NK-92 (cell line): ENCODE results near the gene THRAP3.

Experiments used
- DNase-seq: peaks from one replicate; lab custom pipeline; 2025; ENCODE audit not compliant: unreplicated experiment; lab: John Stamatoyannopoulos, UW

THRAP3 gene

GRCh38 chr1:36350659-36351226, 126.5 kb downstream of the THRAP3 start:
- DNase-seq: no peak

DNA sequence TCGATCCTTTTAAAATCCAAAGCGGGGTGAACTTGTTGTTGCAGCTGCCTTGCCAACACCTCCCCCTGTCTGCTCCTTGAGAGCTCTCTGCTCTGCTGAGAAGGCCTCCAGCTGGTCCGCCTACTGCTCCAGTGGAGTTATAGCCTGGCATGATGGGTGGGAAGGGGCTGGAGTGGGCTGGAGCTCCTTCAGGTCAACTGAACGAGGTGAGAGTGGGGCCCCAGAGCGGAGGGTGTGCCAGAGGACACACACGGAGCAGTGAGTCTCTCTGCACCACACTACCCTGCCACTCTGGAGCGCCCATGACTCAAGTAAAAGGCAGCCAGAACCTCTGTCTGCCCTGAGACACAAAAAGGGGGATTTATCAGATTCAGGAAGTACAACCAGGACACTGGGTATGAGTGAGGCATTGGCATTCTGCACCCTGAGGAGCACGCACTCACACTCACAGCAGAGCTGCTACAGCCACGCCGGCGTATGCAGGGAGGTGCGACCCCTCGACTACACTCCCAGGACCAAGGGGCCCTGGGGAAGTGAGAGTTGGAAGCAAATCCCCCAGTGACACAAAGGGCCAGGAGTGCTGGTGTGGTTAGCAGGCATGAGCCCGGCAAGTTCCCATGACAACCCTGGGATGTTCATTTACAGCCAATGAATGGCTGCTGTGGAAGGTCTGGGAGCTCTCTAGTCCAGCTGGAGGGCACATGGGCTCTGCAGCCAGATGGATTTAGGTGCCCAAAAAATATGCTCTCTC, 127.2 kb downstream of the THRAP3 start:
- no peak for DNase-seq

- DNase-seq: no peak
These were observed 128.1 kb downstream of the THRAP3 start for GRCh38 chr1:36352125-36352909.

DNA sequence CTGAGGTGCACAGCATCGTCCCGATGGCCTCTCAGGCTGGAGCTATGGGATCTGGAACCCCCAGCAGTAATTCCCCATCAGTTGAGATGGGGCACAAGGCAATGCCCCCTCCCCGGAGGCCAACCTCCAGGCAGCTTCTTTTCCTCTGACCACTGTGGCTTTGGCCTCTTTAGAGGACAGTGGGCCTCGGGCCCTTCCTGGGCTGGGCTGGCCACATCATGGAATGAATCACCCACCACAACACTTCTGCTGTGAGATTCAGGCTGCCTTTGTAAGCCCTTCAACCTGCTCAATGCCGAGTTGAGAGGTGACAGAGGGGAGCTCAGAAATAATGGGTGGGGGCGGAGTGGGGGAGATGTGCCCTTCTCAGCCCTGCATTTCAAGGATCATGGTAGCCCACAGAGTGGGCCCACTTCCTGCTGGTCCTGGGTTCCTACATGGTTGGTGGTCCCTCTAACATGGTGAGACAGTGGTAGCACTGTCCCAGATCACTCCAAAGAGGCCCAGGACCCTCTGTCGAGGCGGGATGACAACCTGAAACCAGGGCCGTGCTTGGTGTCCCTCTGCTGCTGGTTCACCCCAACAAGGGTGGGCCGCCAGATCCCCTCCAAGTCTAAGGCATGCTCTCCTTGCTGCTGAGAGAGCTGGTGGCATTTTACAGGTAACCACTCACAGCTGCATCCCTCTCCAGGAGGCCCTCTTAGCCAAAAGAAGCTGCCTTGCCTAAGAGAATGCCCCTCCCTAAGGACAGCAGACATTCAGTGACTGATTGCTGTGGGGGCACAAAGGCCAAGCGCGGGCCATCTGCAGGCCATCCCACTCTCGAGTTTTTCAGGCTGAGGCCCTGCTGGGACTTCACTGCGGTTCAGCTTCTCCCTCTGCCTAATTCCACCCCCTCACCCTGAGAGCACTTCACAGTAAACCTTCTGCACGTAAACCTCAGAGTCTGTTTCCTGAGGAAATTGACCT, 129.0 kb downstream of the THRAP3 start:
- no peak for DNase-seq

DNA sequence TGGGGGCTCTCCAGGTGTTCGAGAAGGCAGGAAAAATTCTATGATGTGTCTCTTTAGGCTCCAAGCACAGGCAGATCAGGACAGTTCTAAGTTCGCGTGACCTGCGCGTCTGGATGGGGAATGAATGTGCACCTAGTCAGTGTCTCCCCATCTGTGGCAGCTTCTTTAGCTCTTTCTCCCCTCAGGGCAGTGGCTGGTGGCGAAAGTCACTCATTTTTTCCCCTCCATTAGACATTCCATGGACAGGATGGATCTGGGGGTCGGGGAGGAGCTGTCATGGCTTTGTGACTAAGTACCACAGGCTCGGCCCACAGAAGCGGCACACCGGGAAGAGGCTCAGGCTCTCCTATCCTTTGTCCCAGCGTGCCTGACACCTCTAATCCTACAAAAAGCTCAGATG, 130.2 kb downstream of the THRAP3 start:
- no peak for DNase-seq
